Transverse colon (tissue), 4 donors: ENCODE results near the gene EGFR.

ENCODE experiments used
- CTCF ChIP-seq, 5 experiments: fragments of 200-600 bp in 3 of 5; fragments of 450-650 bp in 2 of 5; sonication (generic) in 3 of 5; IDR thresholded peaks; 1 replicate in 2 of 5; 2 replicates in 3 of 5; pipeline ENCODE4 v1.5.1; 2016 to 2017; ENCODE audit warnings: antibody characterized with exemption in 5 of 5, inconsistent platforms in 3 of 5, mild to moderate bottlenecking in 2 of 5, moderate library complexity in 1 of 5
- EP300 ChIP-seq: sonication (generic); formaldehyde crosslinking; IDR thresholded peaks from one replicate; pipeline ENCODE4 v1.6.1; 2017; ENCODE audit warnings: antibody characterized with exemption, low read depth
- POLR2AphosphoS5 ChIP-seq, 3 donors: sonication (generic); formaldehyde crosslinking; IDR thresholded peaks; one replicate each; pipeline ENCODE4 v1.6.1; 2016; ENCODE audit warnings: antibody characterized with exemption in 3 of 3

GRCh38 chr7:55177068-55177530, 158.3 kb downstream of the EGFR start:
- TF ChIP-seq POLR2AphosphoS5 (IDR thresholded peaks at IDR 0.05): no peak
- no peak for TF ChIP-seq CTCF (IDR thresholded peaks at IDR 0.05)
- TF ChIP-seq EP300: no peak
